ENCODE results near the gene IL6. TPM values are rescaled to one million over a fixed set of nuclear protein-coding genes. Genes with fewer than 3 reads are reported as not detected.

Gene IL6
- total and polyA plus RNA-seq, 10 of the 15 experiments (the other 5 are each of a cell fraction or from before 2014, with no cell fraction given), result not detected

- TF ChIP-seq PAX5 (IDR thresholded peaks at IDR 0.05; ENCODE audit: borderline replicate concordance, low read depth, low read length) (no peak), ZNF207 (IDR thresholded peaks at IDR 0.05; ENCODE audit: borderline replicate concordance) (no peak), RBBP5 (conservative IDR thresholded peaks at IDR 0.05) (no peak), ZNF622 (IDR thresholded peaks at IDR 0.05) (no peak), BMI1 (IDR thresholded peaks at IDR 0.05; ENCODE audit: borderline replicate concordance) (no peak)
Measured at GRCh38 chr7:22724861-22725260, 2.1 kb upstream of the IL6 start (continued).

- Histone ChIP-seq H3K4me3 (no peak overlapping the region), H3K4me1 (ENCODE audit: control insufficient read depth, insufficient read depth, low read length) (peaks cover 5% of the 10 kb centered on the region; the same call in 1 of the 2 replicates), H3K79me2 (ENCODE audit: control insufficient read depth, insufficient read depth, low read length) (no peaks in the 10 kb centered on the region), H4K20me1 (ENCODE audit: control insufficient read depth, insufficient read depth) (no peaks in the 10 kb centered on the region), H3K9me3 (replicated peaks; ENCODE audit: control insufficient read depth, insufficient read depth, low read length) (no peaks in the 10 kb centered on the region), H3K9ac (ENCODE audit: control insufficient read depth, insufficient read depth, low read length) (no peak overlapping the region), H3K36me3 (ENCODE audit: control insufficient read depth in 2 of 2, insufficient read depth in 2 of 2, low read length in 1 of 2) (no peaks in the 10 kb centered on the region), H3K27me3 (replicated peaks in 1 of 2; ENCODE audit: control insufficient read depth in 2 of 2, insufficient read depth in 2 of 2, low read length in 1 of 2) (peaks cover 5 to 8% of the 10 kb centered on the region in 2 experiments), H3K27ac (ENCODE audit: control insufficient read depth, insufficient read depth) (no peak overlapping the region), H2AFZ (ENCODE audit: control insufficient read depth, low read depth, low read length) (no peak overlapping the region), H3K4me2 (ENCODE audit: control insufficient read depth, insufficient read depth) (peak overlapping the region; percentile 8; the same call in 1 of the 2 replicates)
- no TSS peak for BruUV-seq (replicated peaks)
- in situ Hi-C loops (cut with MboI) (loop anchor here (5.0 to 25.0 kb wide), 2 partner anchors 163 to 613 kb away; no protein-coding TSS in a partner anchor), intact Hi-C loops (cut with micrococcal nuclease; ENCODE audit: unreplicated experiment) (loop anchor here (5.0 kb wide), 1 partner anchor 232 kb away; no protein-coding TSS in a partner anchor)
- DNase-seq (ENCODE audit: low read depth, low spot score) (no peak), ATAC-seq (peak; percentile 55), FAIRE-seq (peak; percentile 70)
- SMC1A ChIA-PET (ENCODE audit: uncharacterized antibody, unreplicated experiment), result interaction anchor here (1.4 to 8.1 kb wide), 3 partner anchors 57 to 330 kb away, joined by 4 to 124 read pairs (median 46); no protein-coding TSS in a partner anchor
- POLR2A ChIA-PET, result no interaction called here
- RAD21 ChIA-PET (ENCODE audit: unreplicated experiment), result interaction anchor here (1.9 to 6.6 kb wide), 3 partner anchors 163 to 329 kb away, joined by 7 to 115 read pairs (median 13); no protein-coding TSS in a partner anchor
- CTCF ChIA-PET, result interaction anchor here (0.6 to 8.5 kb wide), 9 partner anchors 7 to 331 kb away, joined by 3 to 194 read pairs (median 3); no protein-coding TSS in a partner anchor
- TF ChIP-seq CTCF (IDR thresholded peaks at IDR 0.05 in 2 of 3, conservative IDR thresholded peaks at IDR 0.05 in 1 of 3; ENCODE audit: control insufficient read depth in 2 of 3, extremely low read depth in 1 of 3, insufficient read depth in 1 of 3, low read depth in 3 of 3, low read length in 3 of 3) (peak in 2 of 3 experiments; percentile 24 to 34; a peak in 3 of 6 replicates), RAD21 (IDR thresholded peaks at IDR 0.05; ENCODE audit: insufficient read depth, low read depth, low read length) (0 out of 2 replicates have a peak, but pooled peaks have one; percentile 20), SMC3 (IDR thresholded peaks at IDR 0.05; ENCODE audit: borderline replicate concordance, low read length) (peak; percentile 7; the same call in 1 of the 2 replicates), HCFC1 (IDR thresholded peaks at IDR 0.05; ENCODE audit: low read length) (no peak)
- 3% methylated on average over 9 of the region's 9 CpGs for WGBS (ENCODE audit: insufficient coverage, insufficient replicate concordance, low lambda C conversion rate, missing lambda C conversion rate)
Measured at GRCh38 chr7:22725585-22725984, 1.4 kb upstream of the IL6 start.
